Type B pancreatic cell (in vitro differentiated cells): ENCODE measurements around the gene UFC1. TPM values are rescaled to one million over a fixed set of nuclear protein-coding genes. Genes with fewer than 3 reads are reported as not detected.
A peak's percentile ranks its signal among the peaks of the same experiment; 100 is the strongest.

ENCODE experiments used
- DNase-seq: peaks from one replicate; pipeline ENCODE4 v3.0.0; 2021; ENCODE audit warnings: mixed read lengths; ENCODE audit not compliant: unreplicated experiment; ENCODE audit errors: extremely low spot score
- H3K27ac Mint-ChIP-seq: 2 replicates; pipeline ENCODE4 v1.8.0; 2021; ENCODE audit warnings: mild to moderate bottlenecking, mixed read lengths
- H3K27me3 Mint-ChIP-seq: 2 replicates; pipeline ENCODE4 v1.8.0; 2021; ENCODE audit warnings: mixed read lengths
- H3K36me3 Mint-ChIP-seq: 2 replicates; pipeline ENCODE4 v1.8.0; 2021; ENCODE audit warnings: mixed read lengths
- H3K4me1 Mint-ChIP-seq: one replicate; pipeline ENCODE4 v1.8.0; 2021; ENCODE audit warnings: mixed read lengths; ENCODE audit not compliant: unreplicated experiment
- H3K4me3 Mint-ChIP-seq: 2 replicates; pipeline ENCODE4 v1.8.0; 2021; ENCODE audit warnings: mild to moderate bottlenecking, mixed read lengths
- H3K9me3 Mint-ChIP-seq: 2 replicates; pipeline ENCODE4 v1.8.0; 2021; ENCODE audit warnings: mixed read lengths
- total RNA-seq: library from RNA; stranded (reverse); gene quantifications from 2 replicates; pipeline ENCODE4 v1.2.1, GENCODE V29; 2021; ENCODE audit warnings: low replicate concordance
- TF ChIP-seq, protein P1 (sequence below): fragments of 200-600 bp; sonication (generic); conservative IDR thresholded peaks from 2 replicates; pipeline ENCODE4 v1.5.0; 2021; ENCODE audit warnings: antibody characterized with exemption, mild to moderate bottlenecking

The UFC1 gene
- total RNA-seq, 1 donor from 2014 or later = 90.3 TPM

GRCh38 chr1:161190962-161191521 is 37.3 kb downstream of the UFC1 start:
- no peaks in the 10 kb centered on the region for H3K9me3 Mint-ChIP-seq
- H3K36me3 Mint-ChIP-seq = no peaks in the 10 kb centered on the region
- no peak overlapping the region for H3K4me3 Mint-ChIP-seq
- TF ChIP-seq, protein P1, sequence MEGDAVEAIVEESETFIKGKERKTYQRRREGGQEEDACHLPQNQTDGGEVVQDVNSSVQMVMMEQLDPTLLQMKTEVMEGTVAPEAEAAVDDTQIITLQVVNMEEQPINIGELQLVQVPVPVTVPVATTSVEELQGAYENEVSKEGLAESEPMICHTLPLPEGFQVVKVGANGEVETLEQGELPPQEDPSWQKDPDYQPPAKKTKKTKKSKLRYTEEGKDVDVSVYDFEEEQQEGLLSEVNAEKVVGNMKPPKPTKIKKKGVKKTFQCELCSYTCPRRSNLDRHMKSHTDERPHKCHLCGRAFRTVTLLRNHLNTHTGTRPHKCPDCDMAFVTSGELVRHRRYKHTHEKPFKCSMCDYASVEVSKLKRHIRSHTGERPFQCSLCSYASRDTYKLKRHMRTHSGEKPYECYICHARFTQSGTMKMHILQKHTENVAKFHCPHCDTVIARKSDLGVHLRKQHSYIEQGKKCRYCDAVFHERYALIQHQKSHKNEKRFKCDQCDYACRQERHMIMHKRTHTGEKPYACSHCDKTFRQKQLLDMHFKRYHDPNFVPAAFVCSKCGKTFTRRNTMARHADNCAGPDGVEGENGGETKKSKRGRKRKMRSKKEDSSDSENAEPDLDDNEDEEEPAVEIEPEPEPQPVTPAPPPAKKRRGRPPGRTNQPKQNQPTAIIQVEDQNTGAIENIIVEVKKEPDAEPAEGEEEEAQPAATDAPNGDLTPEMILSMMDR = no peak
- peaks cover 5% of the 10 kb centered on the region for H3K4me1 Mint-ChIP-seq
- no peak overlapping the region for H3K27ac Mint-ChIP-seq
- no peaks in the 10 kb centered on the region for H3K27me3 Mint-ChIP-seq
- DNase-seq = no peak

DNA sequence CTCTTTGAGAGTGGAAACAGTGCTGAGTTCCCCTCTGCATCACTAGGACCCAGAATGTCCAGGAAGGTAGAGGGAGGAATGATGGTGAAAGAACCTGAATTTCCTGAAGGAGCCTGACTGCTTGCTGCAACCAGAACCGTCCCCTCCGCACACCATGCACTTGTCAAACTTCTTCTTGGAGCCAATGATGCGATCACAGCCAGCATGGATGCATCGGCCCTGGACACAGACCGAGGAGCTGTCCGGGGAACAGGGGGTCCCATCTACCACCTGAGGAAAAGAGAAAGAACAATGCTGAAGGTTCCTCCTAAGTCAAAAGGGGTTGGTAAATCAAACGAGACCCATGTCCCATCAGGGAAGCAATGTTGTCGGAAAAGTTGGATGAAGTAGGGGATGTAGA is 38.2 kb downstream of the UFC1 start:
- Mint-ChIP-seq H3K27ac (no peak overlapping the region), H3K36me3 (no peaks in the 10 kb centered on the region), H3K27me3 (no peaks in the 10 kb centered on the region), H3K9me3 (no peaks in the 10 kb centered on the region), H3K4me1 (peaks cover 6% of the 10 kb centered on the region), H3K4me3 (no peak overlapping the region)
- TF ChIP-seq, protein P1 = no peak
- DNase-seq = no peak

- Mint-ChIP-seq H3K27me3 (peaks cover 6% of the 10 kb centered on the region), H3K4me1 (peaks cover 14% of the 10 kb centered on the region), H3K4me3 (no peak overlapping the region), H3K36me3 (no peaks in the 10 kb centered on the region), H3K27ac (peak overlapping the region; percentile 37), H3K9me3 (no peaks in the 10 kb centered on the region)
- TF ChIP-seq, protein P1 = peak; percentile 95
- DNase-seq = no peak
These were observed 39.0 kb downstream of the UFC1 start for GRCh38 chr1:161192476-161193465.

DNA sequence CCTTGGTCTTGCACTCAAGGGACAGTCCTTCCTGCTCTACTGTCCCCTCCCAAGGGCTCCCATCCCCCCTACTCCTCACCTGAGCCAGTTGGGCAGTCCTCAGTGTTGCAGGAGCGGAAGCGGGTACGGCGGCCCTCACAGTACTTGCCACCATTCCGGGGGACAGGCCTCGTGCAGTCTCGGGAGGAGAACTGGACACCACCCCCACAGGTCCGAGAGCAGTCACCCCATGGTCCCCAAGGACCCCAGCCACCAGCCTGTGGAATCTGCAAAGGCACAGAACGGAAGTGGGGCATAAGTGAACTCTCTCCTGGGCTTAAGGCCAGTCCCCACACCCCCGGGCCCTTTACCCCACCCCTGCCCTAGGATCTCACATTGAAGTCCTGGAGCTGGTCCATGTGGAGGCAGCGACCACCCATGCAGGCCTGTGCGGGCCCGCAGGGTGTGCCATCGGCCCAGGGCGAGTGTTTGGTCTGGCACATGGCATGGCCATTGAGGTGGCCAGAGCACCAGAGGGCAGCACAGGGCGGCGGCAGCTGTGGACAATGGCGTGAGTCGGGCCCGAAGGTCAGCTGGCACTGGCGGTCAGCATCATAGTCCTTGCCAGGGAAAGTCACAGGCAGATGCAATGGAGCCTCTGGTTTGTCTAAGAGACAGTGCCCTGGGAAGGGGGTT is 39.9 kb downstream of the UFC1 start:
- H3K9me3 Mint-ChIP-seq = no peaks in the 10 kb centered on the region
- no peaks in the 10 kb centered on the region for H3K36me3 Mint-ChIP-seq
- H3K27ac Mint-ChIP-seq = no peak overlapping the region
- TF ChIP-seq, protein P1 = no peak
- H3K4me1 Mint-ChIP-seq = peaks cover 15% of the 10 kb centered on the region
- no peak overlapping the region for H3K4me3 Mint-ChIP-seq
- peaks cover 6% of the 10 kb centered on the region for H3K27me3 Mint-ChIP-seq
- no peak for DNase-seq

DNA sequence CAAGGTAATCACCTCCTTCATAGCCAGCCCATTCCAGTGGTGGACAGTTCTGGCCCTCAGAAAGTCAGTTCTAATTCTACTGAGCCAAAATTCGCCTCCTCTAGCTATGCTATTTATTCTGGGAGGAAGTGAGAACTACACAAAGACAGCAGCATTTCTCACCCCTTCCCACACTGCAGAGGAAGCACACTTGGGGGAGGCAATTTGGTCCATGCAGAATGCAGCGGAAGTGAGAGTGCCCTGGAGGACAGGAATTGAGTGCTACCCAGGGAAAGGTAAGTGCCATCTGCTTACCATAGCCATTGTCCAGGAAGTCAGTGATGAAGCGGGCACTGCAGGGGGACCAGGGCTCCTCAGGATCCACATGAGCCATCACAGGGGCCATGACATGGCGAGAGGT is 41.4 kb downstream of the UFC1 start:
- peaks cover 9% of the 10 kb centered on the region for H3K27me3 Mint-ChIP-seq
- no peak for DNase-seq
- H3K9me3 Mint-ChIP-seq = no peaks in the 10 kb centered on the region
- H3K4me1 Mint-ChIP-seq = peaks cover 23% of the 10 kb centered on the region
- TF ChIP-seq, protein P1 = no peak
- H3K27ac Mint-ChIP-seq = no peak overlapping the region
- no peak overlapping the region for H3K4me3 Mint-ChIP-seq
- no peaks in the 10 kb centered on the region for H3K36me3 Mint-ChIP-seq
